ENCODE data around the gene TEX50. TPM values are rescaled to one million over a fixed set of nuclear protein-coding genes. Genes with fewer than 3 reads are reported as not detected.
"Not testable (repeated sequence)": the region's sequence is repeated elsewhere in the genome, so short reads cannot be mapped to it uniquely, and the experiment has no call there.

Gene TEX50, protein sequence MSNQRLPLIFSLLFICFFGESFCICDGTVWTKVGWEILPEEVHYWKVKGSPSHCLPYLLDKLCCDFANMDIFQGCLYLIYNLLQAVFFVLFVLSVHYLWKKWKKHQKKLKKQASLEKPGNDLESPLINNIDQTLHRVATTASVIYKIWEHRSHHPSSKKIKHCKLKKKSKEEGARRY
- not detected for total RNA-seq (ENCODE audit: unreplicated experiment)
- long read RNA-seq, result 0 reads

DNA sequence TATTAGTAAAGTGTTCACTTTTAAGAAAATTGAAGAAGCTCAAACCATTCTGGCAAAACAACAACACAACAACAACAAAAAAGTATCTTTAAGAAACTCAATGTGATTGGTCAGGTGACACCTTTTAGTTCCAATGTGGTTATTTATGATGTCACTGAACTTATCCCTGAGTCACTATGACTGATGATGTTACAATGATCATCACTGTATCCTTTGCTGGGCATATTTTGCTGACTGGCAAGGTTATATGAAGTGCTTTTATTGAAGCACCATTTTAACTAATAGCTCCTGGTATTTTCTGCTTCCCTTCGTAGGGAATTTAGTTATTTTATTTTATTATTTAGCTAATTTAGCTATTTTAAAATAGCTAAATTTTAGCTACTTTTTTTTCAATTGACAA lies at the start of gene TEX50:
Gene TEX50, plus strand, starts transcription at position 223 of the 400 bp plus-strand sequence. CDS start 184 bp downstream, outside the sequence.
- DNase-seq, result no peak
- peaks cover 5% of the 10 kb centered on the region for H3K36me3 Mint-ChIP-seq (ENCODE audit: unreplicated experiment)
- H3K27ac Mint-ChIP-seq (ENCODE audit: unreplicated experiment), result no peak within 1 kb of the TSS
- no peaks in the 10 kb centered on the region for H3K27me3 Mint-ChIP-seq (ENCODE audit: unreplicated experiment)
- H3K4me3 Mint-ChIP-seq (ENCODE audit: unreplicated experiment), result no peak within 1 kb of the TSS
- H3K4me1 Mint-ChIP-seq (ENCODE audit: low read depth, unreplicated experiment), result no peaks in the 10 kb centered on the region
- TF ChIP-seq, protein P1, sequence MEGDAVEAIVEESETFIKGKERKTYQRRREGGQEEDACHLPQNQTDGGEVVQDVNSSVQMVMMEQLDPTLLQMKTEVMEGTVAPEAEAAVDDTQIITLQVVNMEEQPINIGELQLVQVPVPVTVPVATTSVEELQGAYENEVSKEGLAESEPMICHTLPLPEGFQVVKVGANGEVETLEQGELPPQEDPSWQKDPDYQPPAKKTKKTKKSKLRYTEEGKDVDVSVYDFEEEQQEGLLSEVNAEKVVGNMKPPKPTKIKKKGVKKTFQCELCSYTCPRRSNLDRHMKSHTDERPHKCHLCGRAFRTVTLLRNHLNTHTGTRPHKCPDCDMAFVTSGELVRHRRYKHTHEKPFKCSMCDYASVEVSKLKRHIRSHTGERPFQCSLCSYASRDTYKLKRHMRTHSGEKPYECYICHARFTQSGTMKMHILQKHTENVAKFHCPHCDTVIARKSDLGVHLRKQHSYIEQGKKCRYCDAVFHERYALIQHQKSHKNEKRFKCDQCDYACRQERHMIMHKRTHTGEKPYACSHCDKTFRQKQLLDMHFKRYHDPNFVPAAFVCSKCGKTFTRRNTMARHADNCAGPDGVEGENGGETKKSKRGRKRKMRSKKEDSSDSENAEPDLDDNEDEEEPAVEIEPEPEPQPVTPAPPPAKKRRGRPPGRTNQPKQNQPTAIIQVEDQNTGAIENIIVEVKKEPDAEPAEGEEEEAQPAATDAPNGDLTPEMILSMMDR (IDR thresholded peaks at IDR 0.05; ENCODE audit: partially characterized antibody, unreplicated experiment), result no peak
- peaks cover 3% of the 10 kb centered on the region for H3K9me3 Mint-ChIP-seq (ENCODE audit: unreplicated experiment)

DNA sequence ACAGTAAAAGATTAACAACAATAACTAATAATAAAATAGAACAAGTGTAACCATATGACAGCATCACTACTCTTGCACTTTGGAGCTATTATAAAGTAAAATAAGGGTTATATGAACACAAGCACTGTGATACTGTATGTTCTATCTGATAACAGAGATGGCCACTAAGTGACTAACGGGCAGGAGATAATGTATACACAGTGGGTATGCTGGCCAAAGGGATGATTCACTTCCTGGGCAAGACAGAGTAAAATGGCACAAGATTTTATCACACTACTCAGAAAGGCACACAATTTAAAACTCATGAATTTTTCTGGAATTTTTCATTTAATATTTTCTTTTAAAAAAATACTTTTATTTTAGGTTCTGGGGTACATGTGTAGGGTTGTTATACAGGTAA lies 44.6 kb upstream of the TEX50 start:
- TF ChIP-seq, protein P1 (IDR thresholded peaks at IDR 0.05; ENCODE audit: partially characterized antibody, unreplicated experiment), result no peak
- no peak for DNase-seq
- no peak overlapping the region for H3K4me3 Mint-ChIP-seq (ENCODE audit: unreplicated experiment)
- no peaks in the 10 kb centered on the region for H3K4me1 Mint-ChIP-seq (ENCODE audit: low read depth, unreplicated experiment)
- H3K27me3 Mint-ChIP-seq (ENCODE audit: unreplicated experiment), result no peaks in the 10 kb centered on the region
- no peaks in the 10 kb centered on the region for H3K9me3 Mint-ChIP-seq (ENCODE audit: unreplicated experiment)
- H3K27ac Mint-ChIP-seq (ENCODE audit: unreplicated experiment), result no peak overlapping the region
- no peaks in the 10 kb centered on the region for H3K36me3 Mint-ChIP-seq (ENCODE audit: unreplicated experiment)

DNA sequence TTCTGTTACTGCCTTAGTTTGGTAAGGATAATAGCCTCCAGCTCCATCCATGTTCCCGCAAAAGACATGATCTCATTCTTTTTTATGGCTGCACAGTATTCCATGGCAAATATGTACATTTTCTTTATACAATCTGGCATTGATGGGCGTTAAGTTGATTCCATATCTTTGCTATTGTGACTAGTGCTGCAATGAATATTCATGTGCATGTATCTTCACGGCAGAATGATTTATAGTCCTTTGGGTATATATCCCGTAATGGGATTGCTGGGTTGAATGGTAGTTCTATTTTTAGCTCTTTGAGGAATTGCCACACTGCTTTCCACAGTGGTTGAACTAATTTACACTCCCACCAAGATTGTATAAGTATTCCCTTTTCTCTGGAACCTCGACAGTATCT lies 44.0 kb upstream of the TEX50 start:
- H3K9me3 Mint-ChIP-seq (ENCODE audit: unreplicated experiment); H3K4me3 Mint-ChIP-seq (ENCODE audit: unreplicated experiment); H3K4me1 Mint-ChIP-seq (ENCODE audit: low read depth, unreplicated experiment); DNase-seq; H3K27ac Mint-ChIP-seq (ENCODE audit: unreplicated experiment); H3K27me3 Mint-ChIP-seq (ENCODE audit: unreplicated experiment); H3K36me3 Mint-ChIP-seq (ENCODE audit: unreplicated experiment): not testable (repeated sequence)

DNA sequence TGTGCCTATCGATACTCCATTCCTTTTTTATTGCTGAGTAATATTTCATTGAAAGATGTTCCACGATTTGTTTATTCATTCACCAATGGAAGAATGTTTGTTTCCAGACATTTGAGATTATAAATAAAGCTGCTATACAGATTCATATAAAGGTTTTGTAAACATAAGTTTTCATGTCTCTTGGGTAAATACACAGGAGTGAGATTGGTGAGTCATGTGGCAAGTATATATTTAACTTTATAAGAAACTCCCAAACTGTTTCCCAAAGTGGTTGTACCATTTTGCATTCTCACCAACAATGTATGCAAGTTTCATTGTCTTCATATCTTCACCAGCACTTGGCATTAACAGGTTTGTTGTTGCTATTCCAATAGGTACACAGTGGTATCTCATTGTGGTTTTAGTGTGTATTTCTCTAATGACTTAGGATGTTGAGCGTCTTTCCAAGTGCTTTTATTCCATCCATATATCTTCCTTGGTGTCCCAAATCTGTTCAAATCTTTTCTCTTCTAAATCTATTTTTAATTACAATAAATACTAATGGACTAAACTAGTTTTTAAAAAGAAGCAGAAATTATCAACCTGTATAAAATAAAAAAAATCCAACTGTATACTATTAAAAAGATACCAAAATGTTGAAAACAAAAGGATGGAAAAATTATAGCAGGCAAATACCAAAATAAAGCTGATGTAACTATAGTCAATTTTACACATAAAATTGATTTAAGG lies 38.9 kb upstream of the TEX50 start:
- Mint-ChIP-seq H3K27ac (ENCODE audit: unreplicated experiment) (no peak overlapping the region), H3K4me3 (ENCODE audit: unreplicated experiment) (no peak overlapping the region), H3K9me3 (ENCODE audit: unreplicated experiment) (no peaks in the 10 kb centered on the region), H3K36me3 (ENCODE audit: unreplicated experiment) (no peaks in the 10 kb centered on the region), H3K27me3 (ENCODE audit: unreplicated experiment) (no peaks in the 10 kb centered on the region), H3K4me1 (ENCODE audit: low read depth, unreplicated experiment) (no peaks in the 10 kb centered on the region)
- DNase-seq, result no peak
- TF ChIP-seq, protein P1 (IDR thresholded peaks at IDR 0.05; ENCODE audit: partially characterized antibody, unreplicated experiment), result no peak

DNA sequence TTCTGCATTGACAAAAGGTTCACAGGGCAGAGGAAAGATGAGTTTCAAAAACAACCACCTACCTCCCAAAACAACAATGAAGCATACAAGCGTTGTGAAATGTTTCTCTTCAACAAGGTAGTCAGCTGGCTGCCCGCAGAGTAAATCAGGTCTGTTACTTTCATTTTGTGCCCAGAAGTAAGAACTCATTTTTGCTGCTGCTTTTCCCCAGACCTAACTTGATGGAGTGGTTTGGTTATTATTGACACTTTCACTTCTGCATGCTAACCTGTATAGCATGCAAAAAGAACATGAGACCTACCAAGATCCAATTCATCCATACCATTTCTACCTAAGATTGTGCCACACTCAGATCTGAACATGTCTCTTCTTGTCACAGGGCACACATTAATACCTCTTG lies 33.5 kb upstream of the TEX50 start:
- no peak overlapping the region for H3K4me3 Mint-ChIP-seq (ENCODE audit: unreplicated experiment)
- no peaks in the 10 kb centered on the region for H3K4me1 Mint-ChIP-seq (ENCODE audit: low read depth, unreplicated experiment)
- peaks cover 2% of the 10 kb centered on the region for H3K9me3 Mint-ChIP-seq (ENCODE audit: unreplicated experiment)
- H3K27ac Mint-ChIP-seq (ENCODE audit: unreplicated experiment), result no peak overlapping the region
- no peaks in the 10 kb centered on the region for H3K36me3 Mint-ChIP-seq (ENCODE audit: unreplicated experiment)
- H3K27me3 Mint-ChIP-seq (ENCODE audit: unreplicated experiment), result no peaks in the 10 kb centered on the region
- no peak for DNase-seq
- TF ChIP-seq, protein P1 (IDR thresholded peaks at IDR 0.05; ENCODE audit: partially characterized antibody, unreplicated experiment), result no peak
